ENCODE results near the gene TSR2. TPM values are rescaled to one million over a fixed set of nuclear protein-coding genes. Genes with fewer than 3 reads are reported as not detected.
"Not testable (repeated sequence)": the region's sequence is repeated elsewhere in the genome, so short reads cannot be mapped to it uniquely, and the experiment has no call there.

Gene TSR2
- total RNA-seq, 1 experiment from 2014 or later = 42.5 TPM

GRCh38 chrX:54479136-54480111, 39.2 kb downstream of the TSR2 start:
- Mint-ChIP-seq H3K36me3 (ENCODE audit: insufficient read depth, unreplicated experiment) (no peaks in the 10 kb centered on the region), H3K9me3 (ENCODE audit: low read depth, unreplicated experiment) (no peaks in the 10 kb centered on the region), H3K27me3 (ENCODE audit: unreplicated experiment) (peaks cover 16% of the 10 kb centered on the region), H3K4me1 (ENCODE audit: low read depth, unreplicated experiment) (no peaks in the 10 kb centered on the region), H3K4me3 (ENCODE audit: low read depth, unreplicated experiment) (no peak overlapping the region), H3K27ac (ENCODE audit: unreplicated experiment) (no peak overlapping the region)
- no TSS peak for BruUV-seq (replicated peaks)
- CTCF ChIA-PET = no interaction called here
- no peak for TF ChIP-seq CTCF (IDR thresholded peaks at IDR 0.05; ENCODE audit: unreplicated experiment)
- intact Hi-C loops (cut with micrococcal nuclease; ENCODE audit: unreplicated experiment) = no loop called here
- DNase-seq = no peak

- intact Hi-C loops (cut with micrococcal nuclease; ENCODE audit: unreplicated experiment) = no loop called here
- CTCF ChIA-PET = no interaction called here
- no peaks in the 10 kb centered on the region for H3K4me1 Mint-ChIP-seq (ENCODE audit: low read depth, unreplicated experiment)
- no TSS peak for BruUV-seq (replicated peaks)
- H3K36me3 Mint-ChIP-seq (ENCODE audit: insufficient read depth, unreplicated experiment) = no peaks in the 10 kb centered on the region
- H3K9me3 Mint-ChIP-seq (ENCODE audit: low read depth, unreplicated experiment) = no peaks in the 10 kb centered on the region
- TF ChIP-seq CTCF (IDR thresholded peaks at IDR 0.05; ENCODE audit: unreplicated experiment) = no peak
- no peak overlapping the region for H3K27ac Mint-ChIP-seq (ENCODE audit: unreplicated experiment)
- peaks cover 16% of the 10 kb centered on the region for H3K27me3 Mint-ChIP-seq (ENCODE audit: unreplicated experiment)
- no peak for DNase-seq
- no peak overlapping the region for H3K4me3 Mint-ChIP-seq (ENCODE audit: low read depth, unreplicated experiment)
Measured at GRCh38 chrX:54482839-54483593, 42.8 kb downstream of the TSR2 start.

GRCh38 chrX:54483946-54484345, 43.7 kb downstream of the TSR2 start:
- no peak overlapping the region for H3K27ac Mint-ChIP-seq (ENCODE audit: unreplicated experiment)
- no peaks in the 10 kb centered on the region for H3K9me3 Mint-ChIP-seq (ENCODE audit: low read depth, unreplicated experiment)
- no peaks in the 10 kb centered on the region for H3K4me1 Mint-ChIP-seq (ENCODE audit: low read depth, unreplicated experiment)
- intact Hi-C loops (cut with micrococcal nuclease; ENCODE audit: unreplicated experiment) = no loop called here
- BruUV-seq (replicated peaks) = no TSS peak
- no peak for TF ChIP-seq CTCF (IDR thresholded peaks at IDR 0.05; ENCODE audit: unreplicated experiment)
- no peaks in the 10 kb centered on the region for H3K36me3 Mint-ChIP-seq (ENCODE audit: insufficient read depth, unreplicated experiment)
- DNase-seq = no peak
- H3K27me3 Mint-ChIP-seq (ENCODE audit: unreplicated experiment) = peaks cover 16% of the 10 kb centered on the region
- no peak overlapping the region for H3K4me3 Mint-ChIP-seq (ENCODE audit: low read depth, unreplicated experiment)
- CTCF ChIA-PET = no interaction called here

GRCh38 chrX:54484666-54485065, 44.5 kb downstream of the TSR2 start:
- peaks cover 16% of the 10 kb centered on the region for H3K27me3 Mint-ChIP-seq (ENCODE audit: unreplicated experiment)
- no peak overlapping the region for H3K27ac Mint-ChIP-seq (ENCODE audit: unreplicated experiment)
- H3K36me3 Mint-ChIP-seq (ENCODE audit: insufficient read depth, unreplicated experiment) = no peaks in the 10 kb centered on the region
- intact Hi-C loops (cut with micrococcal nuclease; ENCODE audit: unreplicated experiment) = no loop called here
- no peaks in the 10 kb centered on the region for H3K9me3 Mint-ChIP-seq (ENCODE audit: low read depth, unreplicated experiment)
- TF ChIP-seq CTCF (IDR thresholded peaks at IDR 0.05; ENCODE audit: unreplicated experiment) = no peak
- CTCF ChIA-PET = no interaction called here
- no peak overlapping the region for H3K4me3 Mint-ChIP-seq (ENCODE audit: low read depth, unreplicated experiment)
- H3K4me1 Mint-ChIP-seq (ENCODE audit: low read depth, unreplicated experiment) = no peaks in the 10 kb centered on the region
- DNase-seq = no peak
- no TSS peak for BruUV-seq (replicated peaks)

GRCh38 chrX:54489819-54490218, 49.6 kb downstream of the TSR2 start:
- H3K27me3 Mint-ChIP-seq (ENCODE audit: unreplicated experiment) = peaks cover 21% of the 10 kb centered on the region
- H3K4me3 Mint-ChIP-seq (ENCODE audit: low read depth, unreplicated experiment); H3K36me3 Mint-ChIP-seq (ENCODE audit: insufficient read depth, unreplicated experiment); H3K4me1 Mint-ChIP-seq (ENCODE audit: low read depth, unreplicated experiment); CTCF ChIA-PET; H3K27ac Mint-ChIP-seq (ENCODE audit: unreplicated experiment); DNase-seq; BruUV-seq (replicated peaks); intact Hi-C loops (cut with micrococcal nuclease; ENCODE audit: unreplicated experiment); H3K9me3 Mint-ChIP-seq (ENCODE audit: low read depth, unreplicated experiment): not testable (repeated sequence)
